Activated naive CD4-positive, alpha-beta T cell treated with anti-CD3 and anti-CD28 coated beads, Interleukin-2, amount 50 U/mL, for 72 hours (primary cell): ENCODE data around the gene BRD3. TPM values are rescaled to one million over a fixed set of nuclear protein-coding genes. Genes with fewer than 3 reads are reported as not detected.

Source experiments
- ATAC-seq, 2 donors: fragments of 150-1000 bp; cut with Tn5 transposase; 2 replicates each; pipeline ENCODE4 v1.10.0; 2021; ENCODE audit warnings: mild to moderate bottlenecking in 2 of 2, moderate library complexity in 2 of 2
- DNase-seq, 2 donors: peaks; one replicate each; pipeline ENCODE4 v3.0.0; 2021 to 2022; ENCODE audit warnings: low spot score in 2 of 2
- H3K27ac Mint-ChIP-seq, 2 donors: one replicate each; pipeline ENCODE4 v1.8.0; 2022; ENCODE audit warnings: mild to moderate bottlenecking in 2 of 2, mixed read lengths in 2 of 2
- H3K36me3 Mint-ChIP-seq, 2 donors: one replicate each; pipeline ENCODE4 v1.8.0; 2022; ENCODE audit warnings: mixed read lengths in 2 of 2
- H3K9me3 Mint-ChIP-seq, 2 donors: one replicate each; pipeline ENCODE4 v1.8.0; 2022; ENCODE audit warnings: mixed read lengths in 2 of 2
- total RNA-seq, 2 donors: library from RNA; stranded (reverse); gene quantifications; one replicate each; pipeline ENCODE4 v1.2.3, GENCODE V29; 2022

The BRD3 gene
- total RNA-seq, 2 donors from 2014 or later = 24.6 to 29.5 TPM

DNA sequence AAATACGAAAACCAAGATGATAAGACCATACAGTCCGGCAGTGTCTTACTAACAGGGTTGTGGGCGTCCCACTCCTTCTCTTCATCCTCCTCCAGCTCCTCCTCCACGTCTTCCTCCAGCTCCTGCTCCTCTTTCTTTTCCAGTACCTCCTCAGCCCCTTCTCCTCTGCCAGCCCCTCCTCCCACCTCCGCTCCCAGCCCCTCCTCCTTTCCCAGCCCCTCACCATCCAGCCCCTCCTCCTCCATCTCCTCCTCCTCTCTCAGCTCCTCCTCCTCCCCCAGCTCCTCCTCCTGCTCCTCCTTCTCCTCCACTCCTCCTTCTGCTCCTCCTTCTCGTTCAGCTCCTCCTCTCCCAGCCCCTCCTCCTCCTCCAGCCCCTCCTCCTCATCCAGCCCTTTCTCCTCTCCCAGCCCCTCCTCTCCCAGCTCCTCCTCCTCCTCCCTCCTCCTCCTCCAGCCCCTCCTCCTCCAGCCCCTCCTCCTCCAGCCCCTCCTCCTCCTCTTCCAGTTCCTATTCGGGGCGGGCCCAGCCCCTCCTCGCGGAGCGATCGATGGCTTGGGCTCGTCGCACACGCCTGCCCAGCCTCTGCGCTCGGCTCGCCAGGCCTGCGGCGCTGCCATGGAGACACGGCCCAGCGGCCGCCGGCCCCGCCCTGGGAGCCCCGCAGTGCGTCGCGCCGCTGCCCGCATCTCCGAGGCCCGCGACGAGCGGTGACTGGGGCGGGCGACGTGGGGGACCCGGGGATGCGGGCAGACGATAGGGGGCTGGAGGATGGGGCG is 42.8 kb downstream of the BRD3 start, which contains the start of gene BRD3OS:
TSS of gene BRD3OS (plus strand) at position 654 of the 778 bp plus-strand sequence. CDS start 1,267 bp downstream, outside the sequence.
- DNase-seq = peak; percentile 88 to 90
- peak; percentile 88 to 91 for ATAC-seq
- Mint-ChIP-seq H3K36me3 (no peaks in the 10 kb centered on the region), H3K9me3 (no peaks in the 10 kb centered on the region), H3K27ac (peak within 1 kb of the TSS in 1 of 2 donors; percentile 48)

DNA sequence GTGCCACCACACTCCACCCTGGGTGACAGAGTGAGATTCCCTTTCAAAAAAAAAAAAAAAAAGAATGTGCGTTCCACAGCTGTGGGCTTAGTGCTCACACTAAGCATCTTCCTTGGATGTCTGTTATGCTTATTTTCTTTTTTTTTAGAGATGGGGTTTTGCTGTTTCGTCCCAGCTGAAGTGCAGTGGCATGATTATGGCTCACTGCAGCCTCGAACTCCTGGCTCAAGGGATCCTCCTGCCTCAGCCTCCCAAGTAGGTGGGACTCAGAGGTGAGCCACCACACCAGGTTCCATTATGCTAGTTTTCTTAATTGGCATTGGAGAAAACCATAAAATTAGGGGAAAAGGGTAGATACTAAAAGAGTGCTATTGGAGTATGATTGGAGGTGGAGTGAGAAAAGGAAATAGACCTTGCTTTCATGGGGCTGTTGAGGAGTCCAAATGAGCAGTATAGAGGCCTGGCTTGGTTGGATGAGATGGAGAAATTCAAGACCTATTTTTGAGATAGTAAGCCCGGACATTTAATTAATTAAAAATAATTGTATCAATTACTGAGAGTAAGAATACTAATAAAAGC is 43.5 kb downstream of the BRD3 start:
- H3K9me3 Mint-ChIP-seq = no peaks in the 10 kb centered on the region
- ATAC-seq (no peak), DNase-seq (no peak)
- H3K36me3 Mint-ChIP-seq = no peaks in the 10 kb centered on the region
- H3K27ac Mint-ChIP-seq = no peak overlapping the region

DNA sequence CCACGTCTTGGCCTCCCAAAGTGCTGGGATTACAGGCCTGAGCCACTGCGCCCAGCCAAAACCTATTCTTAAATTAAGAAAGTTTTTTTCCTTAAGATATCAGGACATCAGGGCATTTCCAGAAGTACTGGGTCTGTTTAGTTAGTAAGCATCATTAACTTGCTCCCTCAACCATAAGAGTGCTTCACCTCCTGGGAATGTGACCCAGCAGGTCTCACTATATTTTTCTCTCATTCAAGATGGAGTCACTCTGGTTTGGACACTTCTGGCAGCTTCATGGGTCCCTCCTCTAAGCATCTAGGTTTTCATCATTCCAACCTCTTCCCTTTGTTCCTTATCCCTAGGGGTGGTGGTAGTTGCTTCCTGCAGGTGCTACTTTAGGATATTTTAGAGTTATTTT is 52.9 kb downstream of the BRD3 start:
- H3K27ac Mint-ChIP-seq = no peak overlapping the region
- H3K9me3 Mint-ChIP-seq = peaks cover 0 to 3% of the 10 kb centered on the region in 2 donors
- DNase-seq (no peak), ATAC-seq (no peak)
- H3K36me3 Mint-ChIP-seq = peaks cover 4 to 11% of the 10 kb centered on the region in 2 donors

DNA sequence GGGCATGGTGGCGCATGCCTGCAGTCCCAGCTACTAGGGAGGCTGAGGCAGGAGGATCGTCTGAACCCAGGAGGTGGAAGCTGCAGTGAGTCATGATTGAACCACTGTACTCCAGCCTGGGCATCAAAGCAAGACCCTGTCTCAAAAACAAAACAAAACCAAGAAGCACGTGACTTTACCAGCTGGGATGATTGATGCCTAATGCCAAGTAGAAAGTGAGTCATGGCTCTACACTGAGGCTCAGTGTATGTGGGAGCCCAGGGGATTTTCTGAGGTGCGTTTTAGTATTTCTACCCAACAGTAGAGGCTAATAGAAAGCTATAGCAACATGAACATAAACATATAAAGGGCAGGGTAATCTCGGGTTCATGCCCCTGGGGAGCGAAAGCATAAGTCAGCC is 56.4 kb downstream of the BRD3 start:
- peak in 1 of 2 donors; percentile 74 for ATAC-seq
- H3K9me3 Mint-ChIP-seq = peaks cover 0 to 3% of the 10 kb centered on the region in 2 donors
- no peak for DNase-seq
- peaks cover 4 to 11% of the 10 kb centered on the region in 2 donors for H3K36me3 Mint-ChIP-seq
- H3K27ac Mint-ChIP-seq = no peak overlapping the region

DNA sequence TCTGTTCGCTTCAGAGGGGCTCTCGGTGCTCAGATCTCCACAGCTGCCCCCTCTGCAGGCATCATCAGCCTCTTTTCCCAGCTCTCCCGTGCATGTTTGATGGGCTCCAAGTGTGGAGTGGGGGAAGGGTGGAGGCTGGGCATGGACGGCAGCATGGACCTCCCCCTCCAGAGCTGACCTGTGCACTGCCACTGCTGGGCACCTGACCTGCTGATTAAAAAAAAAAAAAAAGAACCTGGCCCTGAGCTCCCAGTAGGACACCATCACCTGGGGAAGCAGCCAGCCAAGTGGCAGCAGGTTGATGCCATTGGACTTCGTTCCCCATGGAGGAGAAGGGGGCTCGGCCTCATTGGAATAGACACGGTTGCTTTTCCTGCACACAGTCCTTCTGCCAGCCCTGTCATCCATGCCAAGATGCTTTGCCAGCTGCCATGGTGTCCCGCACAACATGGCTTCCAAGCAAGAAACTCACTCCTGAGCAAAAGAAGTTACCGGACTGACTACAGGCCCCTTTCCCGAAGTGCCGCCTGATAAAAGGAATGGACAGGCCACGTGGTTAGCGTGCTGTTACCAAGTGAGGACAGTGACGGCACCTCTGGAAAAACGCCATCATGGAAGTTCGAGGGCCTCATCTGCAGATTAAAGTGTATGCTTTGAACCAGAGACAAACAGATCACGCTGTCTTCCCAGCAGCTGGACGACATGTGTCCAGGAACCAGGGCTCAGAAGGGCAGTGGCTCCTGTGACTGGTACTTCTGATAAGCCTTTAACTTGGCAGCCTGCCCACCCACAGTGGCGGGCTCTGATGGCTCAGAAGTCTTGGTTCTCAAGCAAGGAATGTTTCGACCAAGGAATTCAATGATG is 57.3 kb downstream of the BRD3 start:
- Mint-ChIP-seq H3K27ac (no peak overlapping the region), H3K9me3 (peaks cover 0 to 3% of the 10 kb centered on the region in 2 donors)
- no peak for ATAC-seq

DNA sequence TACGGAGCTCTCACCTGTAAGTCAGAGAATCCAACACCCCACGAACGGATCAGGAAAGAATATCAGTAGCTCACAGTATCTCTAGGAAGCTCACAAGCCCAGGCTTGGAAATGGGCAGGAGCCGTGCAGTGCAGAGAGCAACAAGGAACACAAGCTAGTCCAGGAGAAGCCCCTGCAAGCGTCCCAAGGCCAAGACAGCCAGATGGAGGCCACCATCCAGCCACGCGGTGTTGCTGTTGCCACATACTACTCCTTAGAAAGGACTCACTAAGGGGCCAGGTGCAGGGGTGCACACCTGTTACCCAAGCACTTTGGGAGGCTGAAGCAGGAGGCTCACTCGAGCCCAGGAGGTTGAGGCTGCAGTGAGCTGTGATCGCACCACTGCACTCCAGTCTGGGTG is 60.3 kb downstream of the BRD3 start:
- H3K36me3 Mint-ChIP-seq = peaks cover 0 to 7% of the 10 kb centered on the region in 2 donors
- DNase-seq (no peak), ATAC-seq (no peak)
- no peaks in the 10 kb centered on the region for H3K9me3 Mint-ChIP-seq
- H3K27ac Mint-ChIP-seq = no peak overlapping the region

More for the DNA sequence above, 57.3 kb downstream of the BRD3 start:
- DNase-seq = no peak
- peaks cover 4 to 11% of the 10 kb centered on the region in 2 donors for H3K36me3 Mint-ChIP-seq

DNA sequence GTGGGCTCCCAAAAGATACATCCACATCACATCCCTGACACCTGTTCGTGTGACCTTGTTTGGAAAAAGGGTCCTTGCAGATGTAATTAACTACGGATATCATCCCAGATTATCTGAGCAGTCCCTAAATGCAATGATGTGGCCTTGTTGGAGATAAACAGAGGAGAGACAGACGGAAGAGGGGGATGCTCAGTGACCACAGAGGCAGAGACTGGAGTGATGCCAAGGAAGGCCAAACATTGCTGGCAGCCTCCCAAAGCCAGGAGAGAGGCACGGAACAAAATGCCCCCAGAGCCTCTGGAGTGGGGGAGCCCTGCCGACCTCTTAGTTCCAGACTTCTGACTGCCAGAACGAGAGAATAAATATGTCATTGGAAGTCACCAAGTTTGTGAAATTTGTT is 60.7 kb downstream of the BRD3 start:
- ATAC-seq = no peak
- H3K27ac Mint-ChIP-seq = no peak overlapping the region

DNA sequence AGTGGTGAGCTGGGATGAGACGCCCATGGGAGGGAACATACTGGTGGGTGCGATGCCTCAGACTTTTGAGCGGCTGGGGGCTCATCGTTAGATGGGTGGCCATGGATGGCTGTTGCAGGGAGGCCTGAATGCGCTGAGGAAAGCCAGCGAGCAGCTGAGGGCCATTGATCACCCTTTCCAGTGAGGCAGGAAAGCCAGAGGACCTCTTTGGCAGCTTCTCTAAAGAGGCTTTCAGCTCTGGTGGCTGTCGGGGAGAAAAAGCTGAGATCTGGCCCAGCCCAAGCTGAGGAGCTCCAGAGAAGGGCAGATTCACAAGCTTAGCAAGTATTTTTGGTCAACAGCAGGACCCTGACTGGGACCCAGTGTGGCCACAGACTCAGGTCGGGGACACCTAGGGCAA is 62.4 kb downstream of the BRD3 start:
- Mint-ChIP-seq H3K27ac (no peak overlapping the region), H3K9me3 (no peaks in the 10 kb centered on the region), H3K36me3 (no peaks in the 10 kb centered on the region)
- DNase-seq = no peak
- no peak for ATAC-seq

More for the DNA sequence above, 60.7 kb downstream of the BRD3 start:
- no peak for DNase-seq
- Mint-ChIP-seq H3K9me3 (no peaks in the 10 kb centered on the region), H3K36me3 (peaks cover 0 to 7% of the 10 kb centered on the region in 2 donors)

DNA sequence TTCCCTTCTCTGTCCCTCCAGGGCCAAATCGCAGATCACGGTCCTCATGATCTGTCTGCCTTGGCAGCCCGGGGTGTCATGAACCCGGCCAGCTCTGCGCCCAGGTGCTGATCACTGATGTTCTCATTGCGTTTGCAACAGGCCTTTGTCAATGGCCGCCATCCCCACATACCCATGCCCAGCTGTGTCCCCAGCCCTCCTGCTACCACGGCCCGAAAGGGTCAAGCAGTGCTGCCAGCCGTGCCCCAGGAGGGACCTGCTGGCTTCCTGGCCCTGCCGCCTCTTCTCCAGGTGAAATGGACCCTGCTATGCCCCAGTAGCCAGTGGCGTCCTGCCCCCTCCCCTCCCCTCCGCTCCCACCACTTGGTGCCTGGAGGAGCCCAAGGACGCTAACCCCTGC is 62.9 kb downstream of the BRD3 start:
- no peaks in the 10 kb centered on the region for H3K9me3 Mint-ChIP-seq
- H3K36me3 Mint-ChIP-seq = no peaks in the 10 kb centered on the region
- ATAC-seq = no peak
- DNase-seq = no peak
- H3K27ac Mint-ChIP-seq = no peak overlapping the region

DNA sequence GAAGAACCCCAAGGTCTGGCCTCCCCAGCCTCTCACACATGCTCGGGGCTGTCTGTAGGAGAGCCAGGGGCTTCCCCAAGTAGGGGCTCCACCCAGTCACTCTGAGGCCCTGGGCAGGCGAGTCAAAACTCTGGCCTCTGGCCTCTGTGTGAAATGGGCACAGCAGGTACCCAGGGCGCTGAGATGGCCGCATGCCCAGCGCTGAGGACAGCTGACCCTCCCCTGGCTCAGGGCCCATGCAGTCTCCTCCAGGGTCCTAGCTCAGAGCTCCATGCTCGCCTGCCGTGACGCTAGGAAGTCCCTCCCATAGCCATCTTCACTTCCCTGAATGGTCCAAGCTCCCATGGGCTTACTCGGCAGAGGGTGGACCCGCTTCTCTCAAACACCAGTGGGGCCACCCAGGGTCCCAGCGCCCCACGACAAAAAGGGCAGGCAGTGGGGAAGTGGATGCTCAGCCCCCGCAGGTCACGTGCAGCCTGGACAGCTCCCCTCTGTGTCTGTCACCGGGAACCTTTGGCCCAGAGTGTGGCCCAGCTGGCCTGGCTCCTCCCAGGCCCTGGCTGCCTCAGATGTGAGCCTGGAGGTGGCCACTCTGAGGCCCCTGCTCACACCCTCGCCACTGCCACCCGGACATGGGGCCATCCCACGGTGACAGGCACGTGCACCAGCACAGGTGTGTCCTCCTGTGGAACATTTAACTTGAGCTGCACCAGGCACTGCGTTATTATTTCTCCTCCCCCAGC is 63.5 kb downstream of the BRD3 start:
- Mint-ChIP-seq H3K27ac (no peak overlapping the region), H3K36me3 (no peaks in the 10 kb centered on the region), H3K9me3 (no peaks in the 10 kb centered on the region)
- DNase-seq (no peak), ATAC-seq (no peak)

DNA sequence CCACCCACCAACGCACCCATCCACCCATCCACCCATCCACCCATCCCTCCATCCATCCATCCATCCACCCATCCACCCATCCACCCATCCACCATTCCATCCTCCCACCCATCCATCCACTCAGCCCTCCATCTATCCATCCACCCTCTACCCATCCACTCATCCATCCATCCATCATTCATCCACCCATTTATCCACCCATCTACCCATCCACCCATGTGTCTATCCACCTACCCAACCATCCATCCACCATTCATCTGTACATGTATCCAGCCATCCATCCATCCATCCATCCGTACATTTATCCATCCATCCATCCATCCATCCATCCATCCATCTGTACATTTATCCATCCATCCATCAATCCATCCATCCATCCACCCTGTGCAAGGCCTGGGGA is 64.6 kb downstream of the BRD3 start:
- no peak overlapping the region for H3K27ac Mint-ChIP-seq
- no peaks in the 10 kb centered on the region for H3K9me3 Mint-ChIP-seq
- no peaks in the 10 kb centered on the region for H3K36me3 Mint-ChIP-seq
- DNase-seq (no peak), ATAC-seq (no peak)

DNA sequence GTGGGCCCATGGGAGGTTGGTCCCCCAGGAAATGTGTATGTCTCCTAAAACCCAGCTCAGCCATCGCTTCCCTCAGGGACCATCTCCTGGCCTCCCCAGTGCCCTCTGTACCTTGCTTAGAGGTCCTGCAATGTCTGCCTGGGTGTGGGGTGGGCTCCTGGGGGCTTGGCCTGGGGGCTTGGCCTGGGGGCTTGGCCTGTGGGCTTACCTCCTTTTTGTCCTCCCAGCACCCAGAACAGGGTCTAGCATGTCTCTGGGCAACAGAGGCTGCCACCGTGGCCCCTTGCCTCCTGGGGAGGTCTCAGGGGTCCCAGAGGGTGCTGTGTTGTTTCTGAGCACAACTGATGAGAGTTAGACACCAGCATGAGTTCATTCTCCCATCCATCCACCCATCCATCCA is 65.0 kb downstream of the BRD3 start:
- Mint-ChIP-seq H3K9me3 (no peaks in the 10 kb centered on the region), H3K27ac (no peak overlapping the region), H3K36me3 (no peaks in the 10 kb centered on the region)
- DNase-seq = no peak
- no peak for ATAC-seq

DNA sequence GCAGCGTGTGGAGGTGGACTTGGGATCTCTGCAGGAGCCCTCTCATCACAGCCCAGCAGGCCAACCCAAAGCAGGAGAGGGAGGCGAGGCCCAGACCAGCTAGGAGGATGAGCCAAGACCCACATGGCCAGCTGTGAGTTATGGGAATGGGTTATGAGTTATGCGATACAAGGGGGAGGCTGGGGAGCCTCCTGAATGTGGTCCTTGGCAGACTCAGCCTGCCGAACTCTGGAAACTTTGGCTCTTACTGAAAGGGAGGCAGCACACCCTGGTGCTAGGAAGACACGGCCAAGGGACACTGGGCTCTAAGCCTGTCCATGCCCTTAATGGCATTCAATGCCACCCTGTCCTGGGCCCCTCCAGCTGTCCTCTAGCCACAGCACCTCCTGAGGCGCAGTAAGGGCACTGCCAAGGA is 68.0 kb downstream of the BRD3 start:
- H3K9me3 Mint-ChIP-seq = no peaks in the 10 kb centered on the region
- ATAC-seq (no peak), DNase-seq (no peak)
- no peaks in the 10 kb centered on the region for H3K36me3 Mint-ChIP-seq
- no peak overlapping the region for H3K27ac Mint-ChIP-seq

DNA sequence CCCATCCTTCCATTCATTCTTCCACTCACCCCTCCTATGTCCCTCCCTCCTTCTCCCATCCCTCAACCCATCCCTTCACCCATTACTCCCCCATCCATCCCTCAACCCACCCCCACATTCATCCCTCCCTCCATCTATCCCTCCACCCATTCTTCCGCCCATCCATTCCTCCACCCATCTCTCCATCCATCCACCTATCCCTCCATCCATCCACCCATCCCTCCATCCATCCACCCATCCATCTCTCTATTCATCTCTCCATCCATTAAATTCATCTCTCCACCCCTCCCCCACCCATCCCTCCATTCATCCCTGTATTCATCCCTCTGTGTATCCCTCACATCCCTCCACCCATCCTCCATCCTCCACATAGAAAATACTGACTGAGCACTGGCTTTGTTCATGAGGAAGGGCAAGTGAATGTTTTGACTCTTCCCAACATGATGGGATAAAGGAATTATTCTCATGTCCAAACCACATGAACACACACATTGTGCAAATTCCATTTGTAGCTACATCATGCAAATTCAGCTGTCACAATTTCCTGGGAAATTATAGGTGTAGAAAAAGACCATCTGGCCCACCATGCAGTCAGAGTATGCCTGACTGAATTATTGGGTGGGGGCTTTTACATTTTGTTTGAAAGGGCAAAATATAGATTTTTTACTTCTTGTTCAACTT is 68.8 kb downstream of the BRD3 start:
- Mint-ChIP-seq H3K36me3 (no peaks in the 10 kb centered on the region), H3K9me3 (no peaks in the 10 kb centered on the region), H3K27ac (no peak overlapping the region)
- DNase-seq (no peak), ATAC-seq (no peak)

DNA sequence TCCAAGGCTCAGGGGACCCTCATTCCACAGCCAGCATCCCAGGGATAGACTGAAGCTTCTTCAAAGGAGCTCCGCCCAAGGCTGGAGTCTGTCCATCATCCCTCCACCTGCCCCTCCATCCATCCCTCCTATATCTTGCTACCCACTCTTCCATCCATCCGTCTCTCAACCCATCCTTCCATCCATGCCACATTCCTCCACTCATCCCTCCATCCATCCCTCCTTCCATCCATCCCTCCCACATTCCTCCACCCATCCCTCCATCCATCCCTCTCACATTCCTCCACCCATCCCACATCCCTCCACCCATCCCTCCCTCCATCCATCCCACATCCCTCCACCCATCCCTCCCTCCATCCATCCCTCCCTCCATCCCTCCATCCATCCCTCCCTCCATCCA is 70.2 kb downstream of the BRD3 start:
- Mint-ChIP-seq H3K27ac (no peak overlapping the region), H3K36me3 (no peaks in the 10 kb centered on the region), H3K9me3 (no peaks in the 10 kb centered on the region)
- DNase-seq = no peak
- ATAC-seq = no peak
